Hepatocyte (in vitro differentiated cells): ENCODE results near the gene MLPH. TPM values are rescaled to one million over a fixed set of nuclear protein-coding genes. Genes with fewer than 3 reads are reported as not detected.
A peak's percentile ranks its signal among the peaks of the same experiment; 100 is the strongest.

ENCODE experiments used
- DNase-seq: peaks from one replicate; pipeline ENCODE4 v3.0.0-alpha.2; 2016; ENCODE audit warnings: low spot score
- H2AFZ ChIP-seq: fragments of 200-600 bp; sonication (generic); 2 replicates; pipeline ENCODE4 v1.6.0; 2016; ENCODE audit warnings: antibody characterized with exemption, mild to moderate bottlenecking
- H3K27ac ChIP-seq: fragments of 200-600 bp; sonication (generic); 2 replicates; pipeline ENCODE4 v1.5.1; 2016; ENCODE audit warnings: mild to moderate bottlenecking
- H3K27me3 ChIP-seq: fragments of 200-600 bp; sonication (generic); 2 replicates; pipeline ENCODE4 v1.6.1; 2016
- H3K36me3 ChIP-seq: fragments of 200-600 bp; sonication (generic); replicated peaks from 2 replicates; pipeline ENCODE4 v1.5.1; 2016; ENCODE audit warnings: low read depth; ENCODE audit not compliant: insufficient read depth
- H3K4me1 ChIP-seq: fragments of 200-600 bp; sonication (generic); 2 replicates; pipeline ENCODE4 v1.5.1; 2016; ENCODE audit warnings: mild to moderate bottlenecking, moderate library complexity; ENCODE audit not compliant: insufficient read depth
- H3K4me2 ChIP-seq: fragments of 200-600 bp; sonication (generic); 2 replicates; pipeline ENCODE4 v1.6.0; 2016
- H3K4me3 ChIP-seq: fragments of 200-600 bp; sonication (generic); 2 replicates; pipeline ENCODE4 v1.5.1; 2016; ENCODE audit warnings: mild to moderate bottlenecking
- H3K79me2 ChIP-seq: fragments of 200-600 bp; sonication (generic); 2 replicates; pipeline ENCODE4 v1.6.0; 2017; ENCODE audit warnings: mild to moderate bottlenecking
- H3K9me2 ChIP-seq: fragments of 200-600 bp; sonication (generic); replicated peaks from 2 replicates; pipeline ENCODE4 v1.6.0; 2017; ENCODE audit warnings: mild to moderate bottlenecking; ENCODE audit not compliant: insufficient read depth
- H3K9me3 ChIP-seq: fragments of 200-600 bp; sonication (generic); 2 replicates; pipeline ENCODE4 v1.5.1; 2016; ENCODE audit warnings: low read depth, mild to moderate bottlenecking
- H4K20me1 ChIP-seq: fragments of 200-600 bp; sonication (generic); 2 replicates; pipeline ENCODE4 v1.6.0; 2016; ENCODE audit warnings: mild to moderate bottlenecking; ENCODE audit not compliant: insufficient read depth, poor library complexity, severe bottlenecking
- CTCF ChIP-seq: fragments of 200-600 bp; sonication (generic); IDR thresholded peaks from 2 replicates; pipeline ENCODE4 v1.5.1; 2016; ENCODE audit warnings: antibody characterized with exemption, mild to moderate bottlenecking; ENCODE audit not compliant: poor library complexity
- EZH2 ChIP-seq: fragments of 200-600 bp; sonication (generic); IDR thresholded peaks from 2 replicates; pipeline ENCODE4 v1.6.1; 2016; ENCODE audit warnings: antibody characterized with exemption, mild to moderate bottlenecking, borderline replicate concordance
- EZH2phosphoT487 ChIP-seq: fragments of 200-600 bp; sonication (generic); IDR thresholded peaks from one replicate; pipeline ENCODE4 v1.6.1; 2018; ENCODE audit warnings: antibody characterized with exemption, mild to moderate bottlenecking, low read depth, moderate library complexity; ENCODE audit not compliant: unreplicated experiment, severe bottlenecking
- WGBS: methylation state at CpG from one replicate; pipeline ENCODE4 v1.1.6; 2016; ENCODE audit warnings: low lambda C conversion rate; ENCODE audit errors: missing lambda C conversion rate; 5-methylcytosine and 5-hydroxymethylcytosine counted together
- polyA plus RNA-seq: library from polyadenylated mRNA; unstranded; fragments of >200 nt; fragmentation: Nextera tagmentation; extraction: Ambion mirVana; gene quantifications from 2 replicates; pipeline ENCODE4 v1.2.1, GENCODE V29; 2016
- total RNA-seq: library from RNA; depleted of rRNA; stranded (reverse); fragments of >200 nt; gene quantifications from 2 replicates; pipeline ENCODE4 v1.2.3, GENCODE V29; 2014

MLPH gene
- total and polyA plus RNA-seq, 2 experiments from 2014 or later, result 6.7 to 12.3 TPM

- Histone ChIP-seq H3K27me3 (no peaks in the 10 kb centered on the region), H3K4me2 (no peak overlapping the region), H2AFZ (no peak overlapping the region), H3K4me1 (peaks cover 4% of the 10 kb centered on the region), H3K27ac (no peak overlapping the region), H4K20me1 (no peaks in the 10 kb centered on the region), H3K9me2 (no peaks in the 10 kb centered on the region), H3K9me3 (no peaks in the 10 kb centered on the region), H3K79me2 (no peaks in the 10 kb centered on the region), H3K4me3 (no peak overlapping the region), H3K36me3 (no peaks in the 10 kb centered on the region)
- 51% methylated on average over 11 of the region's 11 CpGs for WGBS
- peak; percentile 47 for DNase-seq
- no peak for TF ChIP-seq CTCF
- TF ChIP-seq EZH2phosphoT487, result no peak
- no peak for TF ChIP-seq EZH2
Observed at GRCh38 chr2:237547841-237548416, 60.9 kb downstream of the MLPH start.

- Histone ChIP-seq H3K4me3 (no peak overlapping the region), H3K4me2 (no peak overlapping the region), H3K4me1 (peaks cover 4% of the 10 kb centered on the region), H3K36me3 (no peaks in the 10 kb centered on the region), H3K27me3 (no peaks in the 10 kb centered on the region), H3K9me3 (no peaks in the 10 kb centered on the region), H3K79me2 (no peaks in the 10 kb centered on the region), H2AFZ (no peak overlapping the region), H3K27ac (no peak overlapping the region), H4K20me1 (no peaks in the 10 kb centered on the region), H3K9me2 (no peaks in the 10 kb centered on the region)
- TF ChIP-seq EZH2 (no peak), EZH2phosphoT487 (no peak), CTCF (no peak)
- 93% methylated on average over 8 of the region's 8 CpGs for WGBS
- no peak for DNase-seq
Observed at GRCh38 chr2:237549216-237549615, 62.2 kb downstream of the MLPH start.

GRCh38 chr2:237549643-237550415 lies 62.8 kb downstream of the MLPH start:
- Histone ChIP-seq H3K4me1 (peaks cover 4% of the 10 kb centered on the region), H3K27me3 (no peaks in the 10 kb centered on the region), H3K27ac (no peak overlapping the region), H3K9me3 (no peaks in the 10 kb centered on the region), H3K36me3 (no peaks in the 10 kb centered on the region), H2AFZ (no peak overlapping the region), H3K4me2 (no peak overlapping the region), H3K79me2 (no peaks in the 10 kb centered on the region), H4K20me1 (no peaks in the 10 kb centered on the region), H3K4me3 (no peak overlapping the region), H3K9me2 (no peaks in the 10 kb centered on the region)
- TF ChIP-seq EZH2phosphoT487, result no peak
- TF ChIP-seq CTCF, result no peak
- no peak for TF ChIP-seq EZH2
- no peak for DNase-seq
- WGBS, result 82% methylated on average over 17 of the region's 17 CpGs
